H1 (cell line): ENCODE data around the gene C19orf25. TPM values are rescaled to one million over a fixed set of nuclear protein-coding genes. Genes with fewer than 3 reads are reported as not detected.
A peak's percentile ranks its signal among the peaks of the same experiment; 100 is the strongest.

ENCODE experiments used
- CTCF ChIA-PET: fragments of 300-600 bp; sonication (Branson Sonifier 250); formaldehyde crosslinking; loops from one replicate; lab custom pipeline; 2021; ENCODE audit not compliant: partially characterized antibody; lab: Charles Lee
- POLR2A ChIA-PET: fragments of 300-600 bp; sonication (Branson Sonifier 250); formaldehyde crosslinking; loops from one replicate; lab custom pipeline; 2021; ENCODE audit warnings: inconsistent platforms; ENCODE audit not compliant: partially characterized antibody; lab: Charles Lee
- DNase-seq, 2 experiments: peaks; one replicate each; pipeline versions ENCODE4 v3.0.0 to v3.0.0-alpha.2; 2010 to 2022; ENCODE audit warnings: low spot score in 2 of 2, low read depth in 1 of 2, mixed read lengths in 1 of 2
- FAIRE-seq: peaks from 2 replicates; lab custom pipeline; 2011; peaks lifted over from hg19 to GRCh38; lab: Jason Lieb, UNC
- H2AFZ ChIP-seq: 2 replicates; pipeline ENCODE4 v1.8.1; 2012; ENCODE audit warnings: low read length, inconsistent platforms
- H2AK5ac ChIP-seq: 2 replicates; pipeline ENCODE4 v1.6.1; 2013; ENCODE audit warnings: low read depth, low read length
- H2BK120ac ChIP-seq: replicated peaks from 2 replicates; pipeline ENCODE3; 2013; ENCODE audit warnings: low read depth, low read length, inconsistent platforms
- H2BK12ac ChIP-seq: 2 replicates; pipeline ENCODE4 v1.6.1; 2013; ENCODE audit warnings: low read depth, low read length
- H2BK15ac ChIP-seq: 2 replicates; pipeline ENCODE4 v1.6.1; 2013; ENCODE audit warnings: low read length
- H2BK20ac ChIP-seq: 2 replicates; pipeline ENCODE4 v1.6.1; 2013; ENCODE audit warnings: low read length
- H2BK5ac ChIP-seq: 2 replicates; pipeline ENCODE4 v1.6.1; 2013; ENCODE audit warnings: low read depth, low read length
- H3K14ac ChIP-seq: 2 replicates; pipeline ENCODE4 v1.6.1; 2013; ENCODE audit warnings: inconsistent platforms; ENCODE audit not compliant: insufficient read length
- H3K18ac ChIP-seq: 2 replicates; pipeline ENCODE4 v1.6.1; 2013; ENCODE audit warnings: low read length; ENCODE audit errors: extremely low read depth
- H3K23ac ChIP-seq: 2 replicates; pipeline ENCODE4 v1.6.1; 2013; ENCODE audit warnings: inconsistent platforms; ENCODE audit not compliant: insufficient read length
- H3K23me2 ChIP-seq: 2 replicates; pipeline ENCODE4 v1.6.1; 2013; ENCODE audit warnings: low read depth, low read length
- H3K27ac ChIP-seq: 2 replicates; pipeline ENCODE4 v1.6.1; 2011; ENCODE audit warnings: low read depth, low read length, inconsistent platforms
- H3K27me3 ChIP-seq, 4 experiments: replicated peaks in 1 of 4; 1 replicate in 1 of 4; 2 replicates in 3 of 4; pipeline versions ENCODE4 v1.6.1 to v1.8.1; 2011 to 2013; ENCODE audit warnings: low read length in 3 of 4, mild to moderate bottlenecking in 3 of 4, inconsistent platforms in 2 of 4, mixed read lengths in 2 of 4, moderate library complexity in 1 of 4; ENCODE audit not compliant: control insufficient read depth in 3 of 4, insufficient read depth in 3 of 4; ENCODE audit errors: extremely low read depth in 1 of 4
- H3K36me3 ChIP-seq, 4 experiments: 2 replicates each; pipeline versions ENCODE4 v1.6.1 to v1.8.1; 2011 to 2013; ENCODE audit warnings: mild to moderate bottlenecking in 4 of 4, low read length in 3 of 4, moderate library complexity in 2 of 4, control low read depth in 1 of 4, inconsistent platforms in 1 of 4; ENCODE audit not compliant: insufficient read depth in 4 of 4, control insufficient read depth in 2 of 4
- H3K4ac ChIP-seq: replicated peaks from 2 replicates; pipeline ENCODE3; 2013; ENCODE audit warnings: low read length, low read depth, mixed read lengths, inconsistent platforms; ENCODE audit not compliant: insufficient read length
- H3K4me1 ChIP-seq, 4 experiments: replicated peaks in 1 of 4; 1 replicate in 1 of 4; 2 replicates in 3 of 4; pipeline versions ENCODE4 v1.6.1 to v1.8.1; 2011 to 2013; ENCODE audit warnings: low read length in 3 of 4, inconsistent platforms in 2 of 4, mixed read lengths in 1 of 4; ENCODE audit not compliant: insufficient read depth in 4 of 4, control insufficient read depth in 3 of 4
- H3K4me2 ChIP-seq, 2 experiments: 2 replicates each; pipeline versions ENCODE4 v1.6.1 to v1.8.1; 2011 to 2013; ENCODE audit warnings: low read depth in 2 of 2, low read length in 2 of 2, control low read depth in 1 of 2, inconsistent platforms in 1 of 2, mild to moderate bottlenecking in 1 of 2; ENCODE audit not compliant: insufficient read depth in 1 of 2
- H3K4me3 ChIP-seq, 4 experiments: fragments of 200-600, 300-600 bp in 1 of 4; sonication (generic), shearing (Covaris generic), sonication (Bioruptor Twin) in 1 of 4; 2 replicates each; pipeline versions ENCODE4 v1.5.1 to v1.8.1; 2011 to 2016; ENCODE audit warnings: low read length in 4 of 4, low read depth in 3 of 4, control low read depth in 2 of 4, inconsistent platforms in 2 of 4, mild to moderate bottlenecking in 2 of 4, mixed read lengths in 1 of 4, moderate library complexity in 1 of 4; ENCODE audit not compliant: insufficient read depth in 2 of 4; ENCODE audit errors: extremely low read depth in 1 of 4
- H3K56ac ChIP-seq: replicated peaks from 2 replicates; pipeline ENCODE3; 2013; ENCODE audit warnings: low read depth, mild to moderate bottlenecking, mixed read lengths, low read length, inconsistent platforms; ENCODE audit not compliant: insufficient read length
- H3K79me1 ChIP-seq: 2 replicates; pipeline ENCODE4 v1.6.1; 2013; ENCODE audit warnings: low read depth, low read length, control low read depth
- H3K79me2 ChIP-seq, 2 experiments: 2 replicates each; pipeline versions ENCODE4 v1.6.1 to v1.8.1; 2012 to 2013; ENCODE audit warnings: low read length in 2 of 2, mild to moderate bottlenecking in 2 of 2, inconsistent platforms in 1 of 2; ENCODE audit not compliant: insufficient read depth in 2 of 2, control insufficient read depth in 1 of 2
- H3K9ac ChIP-seq, 4 experiments: replicated peaks in 1 of 4; 1 replicate in 1 of 4; 2 replicates in 3 of 4; pipeline versions ENCODE4 v1.6.1 to v1.8.1; 2011 to 2013; ENCODE audit warnings: low read depth in 3 of 4, low read length in 3 of 4, control low read depth in 2 of 4, mild to moderate bottlenecking in 2 of 4, moderate library complexity in 2 of 4, inconsistent platforms in 1 of 4; ENCODE audit errors: extremely low read depth in 1 of 4
- H3K9me3 ChIP-seq, 2 experiments: 2 replicates each; pipeline versions ENCODE4 v1.6.1 to v1.8.1; 2012 to 2013; ENCODE audit warnings: mild to moderate bottlenecking in 2 of 2, moderate library complexity in 2 of 2, control low read depth in 1 of 2, inconsistent platforms in 1 of 2, low read depth in 1 of 2, low read length in 1 of 2, mixed read lengths in 1 of 2; ENCODE audit not compliant: insufficient read depth in 2 of 2
- H4K20me1 ChIP-seq, 2 experiments: replicated peaks in 1 of 2; 2 replicates each; pipeline versions ENCODE3 to v1.8.1; 2011 to 2013; ENCODE audit warnings: inconsistent platforms in 2 of 2, low read length in 2 of 2, mild to moderate bottlenecking in 1 of 2; ENCODE audit not compliant: insufficient read depth in 2 of 2, control insufficient read depth in 1 of 2
- H4K5ac ChIP-seq: 2 replicates; pipeline ENCODE4 v1.6.1; 2013; ENCODE audit warnings: low read length, low read depth, mixed read lengths, inconsistent platforms; ENCODE audit not compliant: insufficient read length
- H4K8ac ChIP-seq: 2 replicates; pipeline ENCODE4 v1.8.0; 2013; ENCODE audit warnings: mild to moderate bottlenecking, moderate library complexity, low read length, inconsistent platforms; ENCODE audit not compliant: insufficient read depth; ENCODE audit errors: extremely low read depth
- H4K91ac ChIP-seq: replicated peaks from 2 replicates; pipeline ENCODE3; 2013; ENCODE audit warnings: low read length, mixed read lengths, inconsistent platforms; ENCODE audit not compliant: insufficient read length
- CTBP2 ChIP-seq: IDR thresholded peaks from 2 replicates; pipeline ENCODE4 v1.7.0; 2011; ENCODE audit warnings: borderline replicate concordance, mild to moderate bottlenecking, moderate library complexity, mixed read lengths, low read length; ENCODE audit not compliant: insufficient read depth, insufficient read length
- EP300 ChIP-seq, 2 experiments: IDR thresholded peaks; 1 replicate in 1 of 2; 2 replicates in 1 of 2; pipeline ENCODE4 v1.6.1; 2011 to 2012; ENCODE audit warnings: low read depth in 2 of 2, low read length in 2 of 2, mild to moderate bottlenecking in 2 of 2, borderline replicate concordance in 1 of 2, inconsistent platforms in 1 of 2, moderate library complexity in 1 of 2
- HDAC6 ChIP-seq: IDR thresholded peaks from one replicate; pipeline ENCODE4 v1.7.1; 2012; ENCODE audit warnings: low read depth, mild to moderate bottlenecking, inconsistent platforms, low read length, moderate library complexity
- JUN ChIP-seq: IDR thresholded peaks from 2 replicates; pipeline ENCODE4 v1.6.1; 2011; ENCODE audit warnings: low read depth, mild to moderate bottlenecking, improper control_type of control experiment, low read length
- KDM4A ChIP-seq: IDR thresholded peaks from one replicate; pipeline ENCODE4 v1.7.1; 2012; ENCODE audit warnings: low read depth, mild to moderate bottlenecking, moderate library complexity, low read length, inconsistent platforms; ENCODE audit not compliant: severe bottlenecking
- POU5F1 ChIP-seq: IDR thresholded peaks from 2 replicates; pipeline ENCODE4 v1.6.1; 2011; ENCODE audit warnings: low read depth, mild to moderate bottlenecking, low read length, moderate library complexity
- RXRA ChIP-seq: IDR thresholded peaks from 2 replicates; pipeline ENCODE4 v1.6.1; 2011; ENCODE audit warnings: low read depth, mild to moderate bottlenecking, low read length, moderate library complexity; ENCODE audit not compliant: insufficient read depth
- TAF1 ChIP-seq: IDR thresholded peaks from 2 replicates; pipeline ENCODE4 v1.6.1; 2011; ENCODE audit warnings: mild to moderate bottlenecking, low read depth, low read length
- TAF7 ChIP-seq: optimal IDR thresholded peaks from 2 replicates; pipeline ENCODE3; 2011; ENCODE audit warnings: low read depth, mild to moderate bottlenecking, inconsistent platforms, low read length, moderate library complexity, borderline replicate concordance
- WGBS, 2 experiments: shearing (Covaris generic) in 1 of 2; methylation state at CpG; one replicate each; pipeline versions ENCODE4 v1.1.6 to v1.1.7; 2013 to 2015; ENCODE audit warnings: low lambda C conversion rate in 2 of 2, mixed read lengths in 2 of 2, inconsistent platforms in 1 of 2, low coverage in 1 of 2, missing lambda C conversion rate in 1 of 2; ENCODE audit not compliant: insufficient replicate concordance in 2 of 2, insufficient coverage in 1 of 2, insufficient read length in 1 of 2; ENCODE audit errors: extremely low coverage in 1 of 2, missing lambda C conversion rate in 1 of 2; 5-methylcytosine and 5-hydroxymethylcytosine counted together
- polyA plus RNA-seq, 7 experiments: library from polyadenylated mRNA; depleted of rRNA in 3 of 7; stranded (reverse) in 5 of 7; unstranded in 2 of 7; fragments of >200 nt in 5 of 7; fragments of 200-250 nt in 2 of 7; gene quantifications; 1 replicate in 5 of 7; 2 replicates in 1 of 7; 4 replicates in 1 of 7; pipeline versions ENCODE4 v1.2.1 to v1.2.3, GENCODE V29; 2011 to 2013; ENCODE audit warnings: missing spikeins in 2 of 7, mixed read lengths in 2 of 7
- total RNA-seq: library from RNA; stranded (reverse); fragmentation: NEBNext Ultra II Directional; extraction: Animal tissue kit (Norgen Biotek cat#: 25700); gene quantifications from 2 replicates; pipeline ENCODE4 v1.2.1, GENCODE V29; 2021
- TF ChIP-seq, protein P1 (sequence below), 3 experiments: IDR thresholded peaks; 1 replicate in 2 of 3; 2 replicates in 1 of 3; pipeline versions ENCODE4 v1.5.1 to v1.6.1; 2011; ENCODE audit warnings: low read length in 3 of 3, mild to moderate bottlenecking in 3 of 3, inconsistent platforms in 2 of 3, low read depth in 1 of 3, moderate library complexity in 1 of 3; ENCODE audit not compliant: insufficient read depth in 1 of 3; ENCODE audit errors: control extremely low read depth in 1 of 3

The C19orf25 gene
- total and polyA plus RNA-seq, 2 of the 8 experiments (the other 6 are each of a cell fraction or from before 2014, with no cell fraction given) = 41.3 to 67.4 TPM

GRCh38 chr19:1432507-1432887 lies 46.5 kb downstream of the C19orf25 start:
- H3K4me3 ChIP-seq = no peak overlapping the region
- ChIA-PET CTCF (interaction anchor here (2.9 kb wide), 1 partner anchor 13 kb away, joined by 6 read pairs; no protein-coding TSS in a partner anchor), POLR2A (interaction anchor here (0.9 to 2.7 kb wide), 5 partner anchors 10 to 61 kb away, joined by 3 to 12 read pairs (median 5); no protein-coding TSS in a partner anchor)
- no peak overlapping the region for H3K18ac ChIP-seq
- no peak overlapping the region for H3K14ac ChIP-seq
- no peak overlapping the region for H2BK20ac ChIP-seq
- H2BK12ac ChIP-seq = no peak overlapping the region
- no peaks in the 10 kb centered on the region for H3K9me3 ChIP-seq
- H2AK5ac ChIP-seq = no peak overlapping the region
- DNase-seq (no peak), FAIRE-seq (no peak)
- H2BK120ac ChIP-seq = no peak overlapping the region
- H3K27me3 ChIP-seq = no peaks in the 10 kb centered on the region
- H3K23me2 ChIP-seq = no peaks in the 10 kb centered on the region
- peaks cover 28 to 56% (median 49%) of the 10 kb centered on the region in 4 experiments for H3K36me3 ChIP-seq
- no peak overlapping the region for H2BK5ac ChIP-seq
- no peak overlapping the region for H3K23ac ChIP-seq
- H4K5ac ChIP-seq = no peak overlapping the region
- no peak overlapping the region for H2BK15ac ChIP-seq
- H3K9ac ChIP-seq = no peak overlapping the region
- no peak overlapping the region for H2AFZ ChIP-seq
- H3K79me2 ChIP-seq = no peaks in the 10 kb centered on the region; a peak in 1 of 4 replicates
- no peak overlapping the region for H3K4me2 ChIP-seq
- 94% methylated on average over 14 of the region's 16 CpGs; no CpG with 5 or more reads in 1 of the 2 experiments for WGBS, 2 experiments
- no peak overlapping the region for H4K91ac ChIP-seq
- no peak overlapping the region for H3K56ac ChIP-seq
- H4K8ac ChIP-seq = peak overlapping the region; percentile 57; the same call in 1 of the 2 replicates
- peaks cover 15 to 23% of the 10 kb centered on the region in 2 experiments for H4K20me1 ChIP-seq
- 0 out of 2 replicates have a peak, but pooled peaks cover 2% of the 10 kb centered on the region for H3K79me1 ChIP-seq
- H3K4ac ChIP-seq = no peak overlapping the region
- H3K4me1 ChIP-seq = no peaks in the 10 kb centered on the region
- no peak overlapping the region for H3K27ac ChIP-seq
- TF ChIP-seq TAF1 = no peak
- no peak for TF ChIP-seq HDAC6
- no peak for TF ChIP-seq TAF7
- no peak for TF ChIP-seq KDM4A
- TF ChIP-seq CTBP2 = no peak
- TF ChIP-seq, protein P1, sequence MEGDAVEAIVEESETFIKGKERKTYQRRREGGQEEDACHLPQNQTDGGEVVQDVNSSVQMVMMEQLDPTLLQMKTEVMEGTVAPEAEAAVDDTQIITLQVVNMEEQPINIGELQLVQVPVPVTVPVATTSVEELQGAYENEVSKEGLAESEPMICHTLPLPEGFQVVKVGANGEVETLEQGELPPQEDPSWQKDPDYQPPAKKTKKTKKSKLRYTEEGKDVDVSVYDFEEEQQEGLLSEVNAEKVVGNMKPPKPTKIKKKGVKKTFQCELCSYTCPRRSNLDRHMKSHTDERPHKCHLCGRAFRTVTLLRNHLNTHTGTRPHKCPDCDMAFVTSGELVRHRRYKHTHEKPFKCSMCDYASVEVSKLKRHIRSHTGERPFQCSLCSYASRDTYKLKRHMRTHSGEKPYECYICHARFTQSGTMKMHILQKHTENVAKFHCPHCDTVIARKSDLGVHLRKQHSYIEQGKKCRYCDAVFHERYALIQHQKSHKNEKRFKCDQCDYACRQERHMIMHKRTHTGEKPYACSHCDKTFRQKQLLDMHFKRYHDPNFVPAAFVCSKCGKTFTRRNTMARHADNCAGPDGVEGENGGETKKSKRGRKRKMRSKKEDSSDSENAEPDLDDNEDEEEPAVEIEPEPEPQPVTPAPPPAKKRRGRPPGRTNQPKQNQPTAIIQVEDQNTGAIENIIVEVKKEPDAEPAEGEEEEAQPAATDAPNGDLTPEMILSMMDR (IDR thresholded peaks at IDR 0.05; ENCODE audit: control extremely low read depth in 1 of 3, insufficient read depth in 1 of 3, low read depth in 1 of 3, low read length in 3 of 3) = no peak
- TF ChIP-seq POU5F1 = no peak
- no peak for TF ChIP-seq JUN
- no peak for TF ChIP-seq EP300 (IDR thresholded peaks at IDR 0.05; ENCODE audit: borderline replicate concordance in 1 of 2, low read depth in 2 of 2, low read length in 2 of 2)
- TF ChIP-seq RXRA = no peak
